Stimulated activated CD8-positive, alpha-beta memory T cell treated with anti-CD3 and anti-CD28 coated beads, Interleukin-15, amount 100 ng/mL, for 4 hours (primary cell): ENCODE data around the gene ILF2.
"Not testable (repeated sequence)": the region's sequence is repeated elsewhere in the genome, so short reads cannot be mapped to it uniquely, and the experiment has no call there.

ENCODE experiments used
- DNase-seq, 2 donors: peaks; one replicate each; pipeline ENCODE4 v3.0.0-alpha.2; 2020; ENCODE audit warnings: low read depth in 2 of 2

The ILF2 gene

DNA sequence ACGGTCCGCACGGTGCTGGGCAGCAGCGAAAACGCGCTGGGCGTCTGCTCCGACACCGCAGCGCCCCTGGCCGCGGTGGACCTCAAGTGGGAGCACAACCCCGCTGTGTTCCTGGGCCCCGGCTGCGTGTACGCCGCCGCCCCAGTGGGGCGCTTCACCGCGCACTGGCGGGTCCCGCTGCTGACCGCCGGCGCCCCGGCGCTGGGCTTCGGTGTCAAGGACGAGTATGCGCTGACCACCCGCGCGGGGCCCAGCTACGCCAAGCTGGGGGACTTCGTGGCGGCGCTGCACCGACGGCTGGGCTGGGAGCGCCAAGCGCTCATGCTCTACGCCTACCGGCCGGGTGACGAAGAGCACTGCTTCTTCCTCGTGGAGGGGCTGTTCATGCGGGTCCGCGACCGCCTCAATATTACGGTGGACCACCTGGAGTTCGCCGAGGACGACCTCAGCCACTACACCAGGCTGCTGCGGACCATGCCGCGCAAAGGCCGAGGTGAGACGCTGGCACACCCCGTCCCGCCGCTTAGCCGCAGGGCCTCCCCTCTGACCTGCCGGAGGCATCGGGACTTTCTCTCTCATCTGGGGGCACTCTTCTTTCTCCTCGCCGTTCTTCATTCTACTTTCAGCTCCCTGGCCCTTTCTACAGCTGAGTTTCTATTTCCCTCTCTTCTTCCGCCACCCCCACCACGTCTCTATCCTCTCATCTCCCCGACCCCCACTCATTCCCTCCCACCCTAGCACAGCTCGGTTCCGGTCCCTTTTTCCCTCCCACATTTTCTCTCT lies 8.7 kb upstream of the ILF2 start:
- no peak for DNase-seq

- DNase-seq, result no peak
Observed at GRCh38 chr1:153678519-153679336, 7.9 kb upstream of the ILF2 start, which contains the start of gene NPR1. Gene NPR1 (plus strand): TSS chr1:153678688. CDS start chr1:153679109, 421 bp downstream.

DNA sequence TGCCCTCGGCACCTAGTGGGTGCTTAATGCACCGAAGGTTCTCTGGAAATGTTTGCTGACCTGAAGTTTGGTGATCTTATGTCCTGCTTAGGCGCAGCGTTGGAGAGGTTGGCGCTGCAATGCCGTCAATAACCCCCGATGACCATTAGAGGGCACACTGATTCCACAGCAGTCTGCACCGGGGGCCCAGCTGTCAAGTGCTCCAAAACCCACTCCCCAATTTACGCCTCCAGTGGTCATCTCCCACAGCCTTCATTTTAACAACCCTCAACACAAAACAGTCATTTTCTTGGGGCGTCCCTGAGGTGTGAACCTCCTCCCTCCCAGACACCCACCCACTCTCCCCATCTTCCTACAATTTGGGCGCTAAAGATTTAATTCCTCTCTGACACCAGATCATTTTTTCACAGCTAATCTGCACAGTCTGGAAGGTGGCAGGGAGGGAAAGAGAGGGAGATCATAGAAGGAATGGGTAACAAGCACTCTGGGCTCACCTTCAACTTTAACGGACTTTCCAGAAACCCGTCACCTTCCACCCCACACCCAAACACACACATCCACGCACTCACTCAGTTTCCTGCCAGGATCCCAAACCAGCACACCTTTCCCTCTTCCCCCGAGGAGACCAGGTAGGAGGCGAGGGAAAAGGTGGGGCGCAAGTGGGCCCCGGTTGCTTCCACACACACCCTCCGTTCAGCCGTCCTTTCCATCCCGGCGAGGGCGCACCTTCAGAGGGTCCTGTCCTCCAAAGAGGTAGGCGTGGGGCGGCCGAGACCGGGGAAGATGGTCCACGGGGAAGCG lies 7.1 kb upstream of the ILF2 start:
- DNase-seq, result no peak

DNA sequence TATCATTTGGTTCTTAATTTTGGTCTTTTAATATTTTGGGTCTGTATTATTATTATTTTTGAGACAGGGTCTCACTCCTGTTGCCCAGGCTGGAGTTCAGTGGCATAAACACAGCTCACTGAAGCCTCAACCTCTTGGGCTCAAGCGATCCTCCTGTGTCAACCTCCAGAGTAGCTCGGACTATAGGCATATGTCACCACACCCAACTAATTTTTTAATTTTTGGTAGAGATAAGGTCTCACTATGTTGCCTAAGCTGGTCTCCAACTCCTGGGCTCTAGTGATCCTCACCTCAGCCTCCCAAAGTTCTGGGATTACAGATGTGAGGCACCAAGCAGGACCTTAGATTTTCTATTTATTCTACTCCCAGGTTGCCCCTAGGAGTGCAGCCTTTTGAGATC lies 2.7 kb upstream of the ILF2 start:
- no peak for DNase-seq

DNA sequence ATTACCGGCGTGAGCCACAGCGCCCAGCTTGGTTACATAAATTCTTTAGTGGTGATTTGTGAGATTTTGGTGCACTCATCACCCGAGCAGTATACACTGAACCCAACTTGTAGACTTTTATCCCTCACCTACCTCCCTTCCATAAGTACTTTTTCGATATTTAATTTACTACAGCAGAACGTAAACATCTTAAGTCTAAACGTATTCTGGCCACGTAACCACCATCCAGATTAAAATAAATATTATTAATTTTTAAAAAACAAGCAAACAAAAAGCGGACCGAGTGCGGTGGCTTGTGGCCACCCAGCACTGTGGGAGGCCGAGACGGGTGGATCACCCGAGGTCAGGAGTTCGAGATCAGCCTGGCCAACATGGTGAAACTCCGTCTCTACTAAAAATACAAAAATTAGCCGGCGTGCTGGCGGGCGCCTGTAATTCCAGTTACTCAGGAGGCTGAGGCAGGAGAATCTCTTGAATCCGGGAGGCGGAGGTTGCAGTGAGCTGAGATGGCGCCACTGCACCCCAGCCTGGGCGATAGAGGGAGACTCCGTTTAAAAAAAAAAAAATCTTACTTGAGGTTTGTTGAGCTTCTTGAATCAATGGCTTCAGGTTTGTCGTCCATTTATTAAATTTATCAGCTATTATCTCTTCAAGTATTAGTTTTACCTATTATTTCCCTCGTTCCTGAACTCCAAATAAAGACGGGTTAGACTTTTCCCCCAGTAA lies 998 bp upstream of the ILF2 start:
- DNase-seq, result not testable (repeated sequence)

- peak in 1 of 2 donors; percentile 9 for DNase-seq
Observed at GRCh38 chr1:153670257-153670858, 435 bp downstream of the ILF2 start.

GRCh38 chr1:153669606-153670005 lies 1.2 kb downstream of the ILF2 start:
- DNase-seq, result no peak

DNA sequence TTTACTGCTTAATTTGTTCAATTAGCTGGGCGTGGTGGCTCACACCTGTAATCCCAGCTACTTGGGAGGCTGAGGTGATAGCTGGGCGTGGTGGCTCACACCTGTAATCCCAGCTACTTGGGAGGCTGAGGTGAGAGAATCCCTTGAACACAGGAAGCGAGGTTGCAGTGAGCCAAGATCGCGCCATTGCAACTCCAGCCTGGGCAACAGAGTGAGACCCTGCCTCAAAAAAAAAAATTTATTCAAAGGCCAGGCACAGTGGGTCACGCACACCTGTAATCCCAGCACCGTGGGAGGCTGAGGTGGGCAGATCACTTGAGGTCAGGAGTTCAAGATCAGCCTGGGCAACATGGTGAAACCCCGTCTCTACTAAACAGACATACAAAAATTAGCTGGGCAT lies 2.1 kb downstream of the ILF2 start:
- not testable (repeated sequence) for DNase-seq

- DNase-seq, result no peak
Observed at GRCh38 chr1:153667439-153667838, 3.4 kb downstream of the ILF2 start.

GRCh38 chr1:153663211-153663610 lies 7.6 kb downstream of the ILF2 start:
- no peak for DNase-seq

DNA sequence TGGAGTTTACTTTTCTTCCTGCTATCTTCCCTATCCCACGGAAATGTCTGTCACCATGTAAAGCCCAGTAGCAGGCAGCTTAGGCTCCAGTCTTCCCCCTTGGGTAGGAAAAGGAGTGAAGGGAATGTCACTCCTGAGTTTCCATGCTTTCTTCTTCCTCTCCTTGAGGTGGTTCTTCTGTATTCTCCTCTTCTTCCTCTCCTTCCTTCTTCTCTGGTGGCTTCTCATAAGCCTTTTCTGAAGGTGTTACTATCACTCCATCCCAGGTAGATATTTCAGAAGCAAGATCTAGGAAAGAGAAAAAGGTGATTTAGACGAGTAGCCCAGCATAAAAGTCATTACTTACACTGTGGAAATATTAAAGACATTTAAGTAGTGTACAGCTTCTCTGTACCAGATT lies 8.5 kb downstream of the ILF2 start:
- DNase-seq, result no peak

- DNase-seq, result no peak
Observed at GRCh38 chr1:153661111-153661708, 9.6 kb downstream of the ILF2 start.

DNA sequence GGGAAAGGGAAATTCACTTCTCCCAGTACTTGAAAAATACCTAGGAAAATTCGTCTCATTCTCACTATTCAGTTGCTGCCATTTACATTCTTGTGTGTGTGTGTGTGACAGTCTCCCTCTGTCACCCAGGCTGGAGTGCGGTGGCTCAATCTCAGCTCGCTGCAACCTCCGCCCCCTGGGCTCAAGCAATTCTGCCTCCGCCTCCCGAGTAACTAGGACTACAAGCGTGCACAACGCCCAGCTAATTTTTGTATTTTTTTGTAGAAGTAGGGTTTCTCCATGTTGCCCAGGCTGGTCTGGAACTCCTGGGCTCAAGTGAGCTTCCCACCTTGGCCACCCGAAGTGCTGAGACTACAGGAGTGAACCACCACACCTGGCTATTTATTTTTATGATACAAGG lies 11.1 kb downstream of the ILF2 start:
- no peak for DNase-seq

DNA sequence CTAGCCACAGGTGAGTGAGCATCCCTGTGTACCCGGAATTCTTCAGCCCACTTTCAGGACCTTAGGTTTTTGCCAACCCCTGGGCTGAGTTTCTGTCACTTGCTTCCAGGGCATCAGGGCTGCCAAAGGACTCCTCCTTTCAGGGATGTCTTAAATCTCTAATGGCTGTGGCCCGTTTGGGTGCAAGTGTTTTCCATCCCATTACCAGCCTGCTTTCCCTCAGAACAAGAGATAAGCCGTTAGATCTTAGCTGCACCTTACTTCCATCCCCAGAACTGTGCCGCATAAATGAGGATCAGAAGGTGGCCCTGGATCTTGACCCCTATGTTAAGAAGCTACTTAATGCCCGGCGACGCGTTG lies 11.6 kb downstream of the ILF2 start:
- no peak for DNase-seq

DNA sequence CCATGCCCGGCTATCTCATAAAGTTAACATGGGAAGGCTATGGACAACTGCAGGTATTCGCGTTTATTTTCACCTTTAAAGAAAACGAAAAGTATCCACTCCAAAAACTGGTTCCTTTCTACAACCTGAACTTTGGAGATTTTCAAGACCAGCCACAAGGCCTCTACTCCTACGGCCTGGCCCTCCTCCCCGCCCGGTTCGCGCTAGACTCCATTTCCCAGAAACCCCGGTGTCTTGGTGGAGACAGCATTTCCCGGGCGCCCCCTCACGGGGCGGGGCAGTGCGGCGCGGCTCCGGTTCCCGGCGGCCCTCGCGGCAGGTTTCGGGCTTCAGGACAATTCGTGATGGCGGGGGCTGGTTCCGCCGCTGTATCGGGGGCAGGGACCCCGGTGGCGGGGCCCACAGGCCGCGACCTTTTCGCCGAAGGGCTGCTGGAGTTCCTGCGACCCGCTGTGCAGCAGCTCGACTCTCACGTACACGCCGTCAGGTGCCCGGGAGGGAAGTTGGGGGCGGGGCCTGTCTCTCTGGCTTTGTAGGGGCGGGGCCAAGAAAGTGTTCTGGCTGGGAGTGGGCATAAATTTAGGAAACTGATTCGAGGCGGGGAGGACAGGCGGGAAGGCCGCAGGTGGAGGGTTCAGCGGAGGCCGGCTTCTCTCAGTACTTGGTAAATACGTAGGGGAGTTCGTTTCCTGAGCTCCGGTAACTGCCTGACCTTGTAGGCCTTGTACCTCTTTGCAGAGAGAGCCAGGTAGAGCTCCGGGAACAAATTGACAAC lies 12.2 kb downstream of the ILF2 start, which contains the start of gene SNAPIN:
Gene SNAPIN (plus strand): TSS at position 304 of the 775 bp plus-strand sequence. CDS start 41 bp downstream, at position 345.
- peak; percentile 76 to 79 for DNase-seq

- no peak for DNase-seq
Observed at GRCh38 chr1:153655333-153655732, 15.5 kb downstream of the ILF2 start.

- DNase-seq, result no peak
Observed at GRCh38 chr1:153652805-153653500, 17.8 kb downstream of the ILF2 start.

DNA sequence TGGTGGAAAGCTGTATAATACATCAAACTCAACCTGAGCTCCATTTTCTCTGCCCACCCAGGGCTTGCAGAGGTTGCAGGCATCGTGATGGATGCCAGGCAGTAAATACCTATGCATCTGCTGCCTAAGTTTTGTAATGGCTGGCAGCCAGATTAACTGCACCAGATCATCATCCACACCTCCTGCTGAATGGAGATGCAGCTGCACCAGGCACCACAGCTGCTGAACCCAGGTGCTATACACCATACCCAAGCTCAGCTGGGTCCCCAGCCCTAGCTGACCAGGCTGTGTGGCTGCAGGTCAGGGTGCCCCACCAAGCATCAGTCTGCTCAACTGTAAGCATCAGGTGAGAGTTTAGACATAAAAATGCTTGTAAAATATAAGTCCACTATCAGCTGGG lies 19.0 kb downstream of the ILF2 start:
- no peak for DNase-seq

DNA sequence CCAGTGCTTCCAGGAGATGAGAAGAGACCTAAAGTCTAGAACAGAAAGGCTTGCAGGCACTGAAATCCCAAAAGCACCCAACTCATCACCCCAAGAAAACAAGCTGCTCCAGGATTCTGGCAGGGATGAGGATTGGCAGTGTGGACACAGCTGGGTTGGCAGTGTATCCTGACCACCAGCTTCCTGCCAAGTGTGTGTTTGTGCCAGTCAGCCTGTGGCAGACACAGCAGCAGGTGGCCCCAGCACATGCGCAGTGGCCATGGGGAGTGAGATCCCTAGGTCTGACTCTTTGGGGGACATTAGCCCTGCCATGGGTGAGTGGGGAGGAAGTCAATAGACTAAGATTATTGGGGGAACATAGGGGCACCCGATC lies 20.9 kb downstream of the ILF2 start:
- DNase-seq, result no peak
